ENCODE results near the gene MXRA8. TPM values are rescaled to one million over a fixed set of nuclear protein-coding genes. Genes with fewer than 3 reads are reported as not detected.

MXRA8 gene
- total and polyA plus RNA-seq, 5 donors from 2014 or later = 0.17 TPM; not detected in 4

DNA sequence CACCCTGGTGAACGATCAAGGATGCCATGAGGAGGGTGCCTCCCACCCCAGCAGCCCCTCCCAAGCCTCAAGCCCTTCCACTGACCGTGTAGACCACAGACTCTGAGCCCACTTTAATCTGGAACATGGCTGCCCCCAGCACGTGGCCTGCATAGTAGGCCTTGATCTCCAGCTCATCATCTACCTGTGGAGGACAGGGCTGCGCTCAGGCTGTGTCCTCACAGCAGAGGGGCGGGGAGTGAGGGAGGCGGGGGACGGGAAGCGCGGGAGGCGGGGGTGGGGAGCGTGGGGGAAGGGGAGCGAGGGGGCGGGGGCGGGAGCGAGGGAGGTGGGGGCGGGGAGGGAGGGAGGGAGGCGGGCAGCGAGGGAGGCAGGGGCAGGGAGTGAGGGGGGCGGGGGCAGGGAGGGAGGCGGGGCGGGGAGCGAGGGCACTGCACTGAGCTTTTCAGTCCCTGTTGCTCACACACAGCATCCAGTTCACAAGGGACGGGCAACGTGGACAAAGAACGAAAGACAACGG lies 42.9 kb downstream of the MXRA8 start:
- Mint-ChIP-seq H3K9me3 (no peaks in the 10 kb centered on the region), H3K4me3 (no peak overlapping the region), H3K27ac (peak overlapping the region in 1 of 3 donors; percentile 32), H3K27me3 (no peaks in the 10 kb centered on the region), H3K36me3 (peaks cover 5% of the 10 kb centered on the region), H3K4me1 (peaks cover 0 to 15% (median 0%) of the 10 kb centered on the region in 4 donors)
- Histone ChIP-seq H3K27me3 (ENCODE audit: control insufficient read depth, insufficient read depth, low read length) (no peaks in the 10 kb centered on the region), H3K4me3 (ENCODE audit: low read depth, low read length) (no peak overlapping the region), H3K9me3 (ENCODE audit: control insufficient read depth in 2 of 2, low read length in 2 of 2) (no peaks in the 10 kb centered on the region), H3K4me1 (ENCODE audit: control insufficient read depth, insufficient read depth, low read length, poor library complexity, severe bottlenecking) (no peaks in the 10 kb centered on the region), H3K27ac (ENCODE audit: insufficient read depth, low read length, poor library complexity, severe bottlenecking) (no peak overlapping the region), H3K36me3 (ENCODE audit: control insufficient read depth, insufficient read depth, low read length) (peaks cover 54% of the 10 kb centered on the region)
- DNase-seq = no peak
- ATAC-seq (ENCODE audit: low read depth in 2 of 2) = no peak

- H3K27ac Mint-ChIP-seq = peak overlapping the region in 1 of 3 donors; percentile 36
These were observed 43.5 kb downstream of the MXRA8 start for GRCh38 chr1:1314678-1315335.

GRCh38 chr1:1314237-1314586 lies 44.1 kb downstream of the MXRA8 start:
- Mint-ChIP-seq H3K36me3 (peaks cover under 1% of the 10 kb centered on the region), H3K27ac (no peak overlapping the region), H3K27me3 (no peaks in the 10 kb centered on the region), H3K9me3 (no peaks in the 10 kb centered on the region), H3K4me1 (peaks cover 0 to 4% (median 0%) of the 10 kb centered on the region in 4 donors), H3K4me3 (no peak overlapping the region)
- ATAC-seq (ENCODE audit: low read depth in 2 of 2) (no peak), DNase-seq (no peak)
- no peak overlapping the region for H3K4me3 ChIP-seq (ENCODE audit: low read depth, low read length)
- H3K9me3 ChIP-seq (ENCODE audit: control insufficient read depth in 2 of 2, low read length in 2 of 2) = no peaks in the 10 kb centered on the region
- peaks cover 44% of the 10 kb centered on the region for H3K36me3 ChIP-seq (ENCODE audit: control insufficient read depth, insufficient read depth, low read length)
- H3K4me1 ChIP-seq (ENCODE audit: control insufficient read depth, insufficient read depth, low read length, poor library complexity, severe bottlenecking) = peaks cover 10% of the 10 kb centered on the region
- no peak overlapping the region for H3K27ac ChIP-seq (ENCODE audit: insufficient read depth, low read length, poor library complexity, severe bottlenecking)
- no peaks in the 10 kb centered on the region for H3K27me3 ChIP-seq (ENCODE audit: control insufficient read depth, insufficient read depth, low read length)

More at GRCh38 chr1:1314678-1315335, 43.5 kb downstream of the MXRA8 start:
- no peak overlapping the region for H3K27ac ChIP-seq (ENCODE audit: insufficient read depth, low read length, poor library complexity, severe bottlenecking)
- Mint-ChIP-seq H3K4me3 (no peak overlapping the region), H3K4me1 (peaks cover 0 to 10% (median 0%) of the 10 kb centered on the region in 4 donors), H3K27me3 (no peaks in the 10 kb centered on the region), H3K9me3 (no peaks in the 10 kb centered on the region), H3K36me3 (peaks cover 5% of the 10 kb centered on the region)
- ATAC-seq (ENCODE audit: low read depth in 2 of 2) = no peak
- no peak for DNase-seq
- peaks cover 4% of the 10 kb centered on the region for H3K4me1 ChIP-seq (ENCODE audit: control insufficient read depth, insufficient read depth, low read length, poor library complexity, severe bottlenecking)
- no peaks in the 10 kb centered on the region for H3K9me3 ChIP-seq (ENCODE audit: control insufficient read depth in 2 of 2, low read length in 2 of 2)
- H3K4me3 ChIP-seq (ENCODE audit: low read depth, low read length) = no peak overlapping the region
- H3K36me3 ChIP-seq (ENCODE audit: control insufficient read depth, insufficient read depth, low read length) = peaks cover 47% of the 10 kb centered on the region
- H3K27me3 ChIP-seq (ENCODE audit: control insufficient read depth, insufficient read depth, low read length) = no peaks in the 10 kb centered on the region

DNA sequence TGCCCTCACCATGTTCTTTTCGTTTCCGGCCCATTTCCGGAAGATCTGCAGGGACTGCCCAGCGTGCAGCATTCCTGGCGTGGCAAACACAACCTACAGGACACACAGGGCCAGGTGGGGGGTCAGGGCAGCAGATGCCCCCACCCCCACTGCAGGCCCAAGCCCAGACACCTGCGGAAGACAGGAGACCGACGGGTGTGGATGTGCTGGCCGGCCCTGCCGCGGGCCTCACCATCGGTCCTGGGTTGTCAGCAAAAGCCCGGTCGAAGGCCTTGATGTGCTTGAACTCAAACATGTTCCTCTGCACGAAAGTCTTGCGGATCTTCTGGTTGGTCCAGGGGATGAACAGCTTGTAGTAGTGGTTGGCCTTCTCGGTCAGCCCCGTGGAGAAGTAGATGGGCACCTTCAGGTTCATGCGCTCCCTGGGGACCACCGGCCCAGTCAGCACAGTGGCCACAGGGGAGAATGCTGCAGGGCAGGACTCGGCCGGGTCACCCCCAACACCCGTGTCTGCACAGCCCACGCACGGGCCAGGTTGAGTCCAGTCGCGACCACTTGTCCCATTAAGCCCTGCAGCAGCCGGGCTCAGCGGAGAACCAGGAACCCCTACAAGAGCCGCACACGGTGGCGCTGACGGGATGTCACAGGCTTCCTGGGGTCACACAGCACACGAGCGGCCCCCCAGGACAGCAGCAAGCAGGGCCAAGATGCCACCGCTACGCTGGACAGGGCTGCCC lies 44.7 kb downstream of the MXRA8 start:
- no peaks in the 10 kb centered on the region for H3K27me3 ChIP-seq (ENCODE audit: control insufficient read depth, insufficient read depth, low read length)
- no peaks in the 10 kb centered on the region for H3K9me3 Mint-ChIP-seq
- H3K4me3 Mint-ChIP-seq = peak overlapping the region in 1 of 4 donors; percentile 43
- peaks cover 16% of the 10 kb centered on the region for H3K4me1 ChIP-seq (ENCODE audit: control insufficient read depth, insufficient read depth, low read length, poor library complexity, severe bottlenecking)
- ATAC-seq (ENCODE audit: low read depth in 2 of 2) = no peak
- peaks cover 39% of the 10 kb centered on the region for H3K36me3 ChIP-seq (ENCODE audit: control insufficient read depth, insufficient read depth, low read length)
- H3K4me3 ChIP-seq (ENCODE audit: low read depth, low read length) = no peak overlapping the region
- no peaks in the 10 kb centered on the region for H3K9me3 ChIP-seq (ENCODE audit: control insufficient read depth in 2 of 2, low read length in 2 of 2)
- H3K4me1 Mint-ChIP-seq = peaks cover 0 to 2% (median 0%) of the 10 kb centered on the region in 4 donors
- no peaks in the 10 kb centered on the region for H3K36me3 Mint-ChIP-seq
- no peaks in the 10 kb centered on the region for H3K27me3 Mint-ChIP-seq
- no peak overlapping the region for H3K27ac Mint-ChIP-seq
- DNase-seq = no peak
- no peak overlapping the region for H3K27ac ChIP-seq (ENCODE audit: insufficient read depth, low read length, poor library complexity, severe bottlenecking)

GRCh38 chr1:1312450-1313314 lies 45.7 kb downstream of the MXRA8 start:
- Mint-ChIP-seq H3K27ac (no peak overlapping the region), H3K27me3 (no peaks in the 10 kb centered on the region), H3K36me3 (no peaks in the 10 kb centered on the region), H3K4me1 (peaks cover 0 to 2% (median 0%) of the 10 kb centered on the region in 4 donors), H3K9me3 (no peaks in the 10 kb centered on the region), H3K4me3 (peak overlapping the region in 1 of 4 donors; percentile 76)
- H3K36me3 ChIP-seq (ENCODE audit: control insufficient read depth, insufficient read depth, low read length) = peaks cover 32% of the 10 kb centered on the region
- H3K4me3 ChIP-seq (ENCODE audit: low read depth, low read length) = no peak overlapping the region
- DNase-seq = no peak
- H3K9me3 ChIP-seq (ENCODE audit: control insufficient read depth in 2 of 2, low read length in 2 of 2) = no peaks in the 10 kb centered on the region
- H3K27ac ChIP-seq (ENCODE audit: insufficient read depth, low read length, poor library complexity, severe bottlenecking) = no peak overlapping the region
- no peaks in the 10 kb centered on the region for H3K27me3 ChIP-seq (ENCODE audit: control insufficient read depth, insufficient read depth, low read length)
- ATAC-seq (ENCODE audit: low read depth in 2 of 2) = no peak
- peaks cover 16% of the 10 kb centered on the region for H3K4me1 ChIP-seq (ENCODE audit: control insufficient read depth, insufficient read depth, low read length, poor library complexity, severe bottlenecking)

DNA sequence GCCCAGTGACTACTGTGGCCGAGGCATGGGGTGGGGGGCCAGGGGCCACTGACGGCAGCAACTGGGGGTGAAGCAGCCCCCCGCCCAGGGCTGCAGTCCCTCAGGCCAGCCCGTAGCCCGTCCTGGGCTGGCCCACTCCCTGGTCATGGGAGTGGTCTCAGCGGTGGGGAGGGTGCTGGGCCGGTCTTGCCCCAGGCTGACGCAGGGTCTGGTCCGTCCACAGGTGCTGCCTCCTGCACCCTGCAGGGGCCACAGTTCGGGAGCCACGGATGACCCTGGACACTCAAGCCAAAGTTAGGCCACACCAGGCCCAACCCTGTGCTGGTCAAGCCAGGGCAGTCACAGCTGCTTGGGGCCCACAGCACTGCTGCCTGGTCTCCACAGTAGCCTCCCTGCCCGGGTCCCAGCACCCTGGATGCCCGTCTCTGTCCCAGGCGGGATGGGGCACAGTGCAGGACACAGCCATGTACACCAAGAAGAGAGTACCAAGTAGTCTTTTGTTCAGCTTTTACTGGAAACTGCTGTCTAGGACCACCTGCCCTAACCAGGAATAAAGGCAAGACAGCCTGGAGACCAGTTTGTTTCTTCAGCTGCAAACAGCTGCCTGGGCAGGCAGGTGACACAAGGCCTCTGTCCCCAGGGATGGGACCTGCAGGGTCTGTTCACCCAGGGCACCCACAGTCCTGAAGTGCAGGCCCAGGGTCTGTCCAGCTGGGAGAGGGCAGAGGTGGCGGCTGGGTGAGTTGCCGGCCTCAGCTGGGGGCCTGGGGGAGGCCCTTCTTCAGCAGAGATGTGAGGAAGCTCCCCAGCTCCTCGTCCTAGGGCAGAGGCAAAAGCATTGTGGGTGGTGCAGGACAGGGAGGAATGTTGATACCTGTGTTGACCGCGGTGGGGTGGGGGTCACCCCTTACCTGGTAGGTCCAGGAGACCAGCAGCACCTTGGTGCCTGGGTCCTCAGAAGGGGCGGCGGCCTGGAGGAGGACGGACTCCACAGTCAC lies 46.9 kb downstream of the MXRA8 start:
- Mint-ChIP-seq H3K27ac (peak overlapping the region in 1 of 3 donors; percentile 60), H3K9me3 (peaks cover 0 to 3% (median 0%) of the 10 kb centered on the region in 7 donors), H3K36me3 (no peaks in the 10 kb centered on the region), H3K27me3 (no peaks in the 10 kb centered on the region), H3K4me3 (peak overlapping the region in 2 of 4 donors; percentile 44 to 59), H3K4me1 (peaks cover 0 to 10% (median 4%) of the 10 kb centered on the region in 4 donors)
- no peak for DNase-seq
- no peak overlapping the region for H3K27ac ChIP-seq (ENCODE audit: insufficient read depth, low read length, poor library complexity, severe bottlenecking)
- H3K4me3 ChIP-seq (ENCODE audit: low read depth, low read length) = no peak overlapping the region
- H3K9me3 ChIP-seq (ENCODE audit: control insufficient read depth in 2 of 2, low read length in 2 of 2) = no peaks in the 10 kb centered on the region
- peaks cover 27% of the 10 kb centered on the region for H3K36me3 ChIP-seq (ENCODE audit: control insufficient read depth, insufficient read depth, low read length)
- no peak for ATAC-seq (ENCODE audit: low read depth in 2 of 2)
- peaks cover 26% of the 10 kb centered on the region for H3K4me1 ChIP-seq (ENCODE audit: control insufficient read depth, insufficient read depth, low read length, poor library complexity, severe bottlenecking)
- no peaks in the 10 kb centered on the region for H3K27me3 ChIP-seq (ENCODE audit: control insufficient read depth, insufficient read depth, low read length)
